Loucy (cell line): ENCODE data around the gene SRGAP2C.
"Not testable (repeated sequence)": the region's sequence is repeated elsewhere in the genome, so short reads cannot be mapped to it uniquely, and the experiment has no call there.

Experiments
- EZH2phosphoT487 ChIP-seq: fragments of 200-600 bp; IDR thresholded peaks from 2 replicates; pipeline ENCODE4 v1.6.1; 2018; ENCODE audit warnings: antibody characterized with exemption, mild to moderate bottlenecking, moderate library complexity, borderline replicate concordance
- TF ChIP-seq, protein P1 (sequence below): fragments of 200-600 bp; sonication (generic); conservative IDR thresholded peaks from 2 replicates; pipeline ENCODE4 v1.5.1; 2014; ENCODE audit warnings: mild to moderate bottlenecking, antibody characterized with exemption, low read length

DNA sequence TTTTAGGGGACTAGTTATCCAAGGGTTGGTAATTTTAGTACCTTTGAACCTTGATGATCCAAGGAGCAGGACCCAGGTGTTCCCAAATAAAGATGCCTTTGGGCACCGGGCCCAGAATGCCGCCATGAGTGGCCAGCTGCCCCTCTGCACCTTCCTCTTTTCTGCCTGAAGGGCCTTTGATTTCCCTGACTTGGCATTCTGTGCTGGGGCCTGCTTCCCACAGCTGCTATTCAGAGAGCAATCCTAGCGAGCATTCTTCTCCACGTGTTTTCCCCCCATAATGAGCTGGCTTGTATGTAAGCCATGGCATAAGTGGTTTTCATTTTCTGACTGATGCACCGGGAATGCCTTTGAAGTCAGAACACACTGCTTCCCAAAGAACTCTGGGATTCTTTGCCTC is 184.1 kb downstream of the SRGAP2C start:
- TF ChIP-seq EZH2phosphoT487, result not testable (repeated sequence)
- TF ChIP-seq, protein P1, sequence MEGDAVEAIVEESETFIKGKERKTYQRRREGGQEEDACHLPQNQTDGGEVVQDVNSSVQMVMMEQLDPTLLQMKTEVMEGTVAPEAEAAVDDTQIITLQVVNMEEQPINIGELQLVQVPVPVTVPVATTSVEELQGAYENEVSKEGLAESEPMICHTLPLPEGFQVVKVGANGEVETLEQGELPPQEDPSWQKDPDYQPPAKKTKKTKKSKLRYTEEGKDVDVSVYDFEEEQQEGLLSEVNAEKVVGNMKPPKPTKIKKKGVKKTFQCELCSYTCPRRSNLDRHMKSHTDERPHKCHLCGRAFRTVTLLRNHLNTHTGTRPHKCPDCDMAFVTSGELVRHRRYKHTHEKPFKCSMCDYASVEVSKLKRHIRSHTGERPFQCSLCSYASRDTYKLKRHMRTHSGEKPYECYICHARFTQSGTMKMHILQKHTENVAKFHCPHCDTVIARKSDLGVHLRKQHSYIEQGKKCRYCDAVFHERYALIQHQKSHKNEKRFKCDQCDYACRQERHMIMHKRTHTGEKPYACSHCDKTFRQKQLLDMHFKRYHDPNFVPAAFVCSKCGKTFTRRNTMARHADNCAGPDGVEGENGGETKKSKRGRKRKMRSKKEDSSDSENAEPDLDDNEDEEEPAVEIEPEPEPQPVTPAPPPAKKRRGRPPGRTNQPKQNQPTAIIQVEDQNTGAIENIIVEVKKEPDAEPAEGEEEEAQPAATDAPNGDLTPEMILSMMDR, result not testable (repeated sequence)
